T-helper 1 cell treated with Interleukin-12 subunit alpha and Interleukin-12 subunit beta and Interleukin-4 antibody, amounts not matched to agents 30 ng/mL and 1 ng/mL, for 36 hours (primary cell): ENCODE data around the gene PTPRCAP. TPM values are rescaled to one million over a fixed set of nuclear protein-coding genes. Genes with fewer than 3 reads are reported as not detected.
"Not testable (repeated sequence)": the region's sequence is repeated elsewhere in the genome, so short reads cannot be mapped to it uniquely, and the experiment has no call there.

Experiments used
- intact Hi-C: fragments of 100-400 bp; cut with micrococcal nuclease; formaldehyde crosslinking; loops from one replicate; pipeline ENCODE4 v1.15.1; 2024
- total RNA-seq: library from RNA; stranded (reverse); gene quantifications from 2 replicates; pipeline ENCODE4 v1.2.3, GENCODE V29; 2022

The PTPRCAP gene, protein sequence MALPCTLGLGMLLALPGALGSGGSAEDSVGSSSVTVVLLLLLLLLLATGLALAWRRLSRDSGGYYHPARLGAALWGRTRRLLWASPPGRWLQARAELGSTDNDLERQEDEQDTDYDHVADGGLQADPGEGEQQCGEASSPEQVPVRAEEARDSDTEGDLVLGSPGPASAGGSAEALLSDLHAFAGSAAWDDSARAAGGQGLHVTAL
- total RNA-seq: 406 and 428 TPM in 2 replicates

DNA sequence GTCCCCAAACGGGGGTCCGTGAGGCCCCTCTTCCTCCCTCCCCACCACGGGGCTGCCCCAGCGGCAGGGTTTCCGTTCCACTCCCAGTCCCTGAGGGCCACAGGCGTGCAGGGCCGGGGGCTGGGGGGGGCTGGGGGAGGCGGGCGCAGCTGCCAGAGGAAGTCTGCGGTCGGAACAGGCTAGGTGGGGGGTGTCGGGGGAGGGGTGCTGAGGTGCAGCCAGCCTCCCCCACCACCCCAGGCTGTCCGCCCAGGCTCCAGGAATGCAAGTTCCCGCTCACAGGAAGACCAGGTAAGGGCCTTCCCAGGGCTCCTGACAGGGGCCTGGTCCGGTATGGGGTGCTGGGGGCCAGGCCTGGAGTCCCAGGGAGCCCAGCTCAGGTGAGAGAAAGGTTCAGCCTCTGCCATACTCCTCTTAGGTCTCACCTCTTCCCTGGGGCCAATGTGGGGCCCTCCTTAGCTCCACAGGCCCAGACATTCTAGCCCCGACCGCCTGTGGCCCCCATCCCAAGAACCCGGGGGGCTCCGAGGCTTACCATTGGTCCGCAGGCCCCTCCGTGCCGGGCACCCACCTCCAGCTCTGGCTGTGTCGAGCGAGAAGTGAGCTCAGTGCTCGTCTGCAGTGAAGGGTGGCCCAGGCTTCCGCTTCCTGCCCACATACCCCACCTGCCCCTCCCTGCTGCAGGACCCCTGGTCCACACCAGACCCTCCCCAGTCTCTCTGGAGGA lies at the start of gene PTPRCAP:
TSS of gene PTPRCAP (minus strand) at position 601 of the 727 bp plus-strand sequence. CDS start at position 538, 63 bp downstream.
- intact Hi-C loops: loop anchor here (1.0 kb wide), 3 partner anchors 27 to 69 kb away; no protein-coding TSS in a partner anchor

DNA sequence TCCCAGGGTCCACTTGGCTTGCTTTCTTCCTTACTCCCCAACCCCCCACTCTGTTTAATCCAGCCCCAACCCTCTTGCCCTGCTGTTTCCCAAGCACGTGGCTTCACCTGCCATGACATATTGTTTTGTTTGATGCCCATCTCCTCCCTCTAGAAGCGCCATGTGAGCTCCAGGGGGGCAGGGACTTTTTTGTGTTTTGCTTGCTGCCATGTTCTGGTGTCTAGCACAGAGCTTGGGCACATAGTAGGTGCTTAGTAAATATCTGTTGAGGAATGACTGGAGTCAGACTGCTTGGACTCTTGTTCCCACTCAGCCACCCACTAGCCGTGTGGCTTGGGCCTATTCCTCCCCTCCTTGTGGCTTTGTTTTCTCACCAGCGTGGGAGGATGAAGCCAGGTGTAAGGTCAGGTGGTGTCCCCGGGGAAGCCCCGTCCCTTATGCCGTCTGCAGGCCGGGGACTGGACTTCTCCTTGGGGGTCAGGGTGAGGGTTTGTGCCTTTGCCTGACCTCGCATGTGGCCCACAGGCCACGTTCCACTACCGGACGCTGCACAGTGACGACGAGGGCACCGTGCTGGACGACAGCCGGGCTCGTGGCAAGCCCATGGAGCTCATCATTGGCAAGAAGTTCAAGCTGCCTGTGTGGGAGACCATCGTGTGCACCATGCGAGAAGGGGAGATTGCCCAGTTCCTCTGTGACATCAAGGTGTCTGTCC lies 49.2 kb upstream of the PTPRCAP start:
- intact Hi-C loops: loop anchor here (10.0 kb wide), 1 partner anchor 1872 kb away; the partner anchor contains the start of genes MAP3K11 and PCNX3

DNA sequence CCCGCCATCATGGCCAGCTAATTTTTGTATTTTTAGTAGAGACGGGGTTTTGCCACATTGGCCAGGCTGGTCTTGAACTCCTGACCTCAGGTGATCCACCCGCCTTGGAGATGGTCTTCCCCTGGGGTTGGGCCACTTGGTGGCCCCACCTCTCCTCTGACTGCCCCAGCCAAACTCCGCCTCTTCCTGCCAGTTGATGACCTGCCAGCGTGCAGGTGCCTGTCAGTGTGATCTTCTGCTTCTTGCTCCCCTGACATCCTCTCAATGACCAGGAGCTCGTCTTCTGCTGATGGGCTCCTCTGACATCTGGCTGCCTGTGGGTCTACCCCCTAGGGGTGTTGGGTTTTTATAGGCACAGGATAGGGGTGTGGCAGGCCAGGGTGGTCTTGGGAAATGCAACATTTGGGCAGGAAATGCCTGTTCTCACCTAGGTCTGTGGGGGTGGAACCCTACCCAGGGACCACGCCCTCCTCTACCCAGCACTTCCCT lies 48.4 kb upstream of the PTPRCAP start:
- intact Hi-C loops: loop anchor here (2.0 to 10.0 kb wide), 2 partner anchors 47 to 1871 kb away; partner anchors contain the start of genes MAP3K11 and PCNX3

DNA sequence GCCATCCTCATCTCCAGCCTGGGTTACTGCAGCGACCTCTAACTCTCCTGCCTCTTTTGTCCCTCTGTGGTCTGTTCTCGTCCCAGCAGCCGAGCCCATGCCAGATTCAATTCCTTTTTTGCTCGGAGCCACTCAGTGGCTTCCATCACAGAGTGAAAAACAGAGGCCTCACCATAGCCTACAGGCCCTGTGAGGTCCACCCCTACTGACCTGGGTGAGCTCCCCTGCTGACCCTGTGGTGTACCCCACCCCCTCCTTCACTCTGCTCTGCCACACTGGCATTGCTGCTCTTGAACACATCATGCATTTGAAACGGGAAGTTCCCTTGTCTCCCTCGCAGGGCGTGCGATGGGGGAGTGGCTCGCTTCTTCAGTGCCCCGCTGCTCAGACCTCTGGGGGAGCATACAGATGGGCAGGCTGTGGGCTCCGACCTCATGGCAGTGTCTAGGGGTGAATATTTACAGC lies 47.4 kb upstream of the PTPRCAP start:
- intact Hi-C loops: loop anchor here (1.0 to 10.0 kb wide), 7 partner anchors 46 to 1870 kb away; partner anchors contain the start of genes MAP3K11, PCNX3, POLD4 and RPS6KB2

DNA sequence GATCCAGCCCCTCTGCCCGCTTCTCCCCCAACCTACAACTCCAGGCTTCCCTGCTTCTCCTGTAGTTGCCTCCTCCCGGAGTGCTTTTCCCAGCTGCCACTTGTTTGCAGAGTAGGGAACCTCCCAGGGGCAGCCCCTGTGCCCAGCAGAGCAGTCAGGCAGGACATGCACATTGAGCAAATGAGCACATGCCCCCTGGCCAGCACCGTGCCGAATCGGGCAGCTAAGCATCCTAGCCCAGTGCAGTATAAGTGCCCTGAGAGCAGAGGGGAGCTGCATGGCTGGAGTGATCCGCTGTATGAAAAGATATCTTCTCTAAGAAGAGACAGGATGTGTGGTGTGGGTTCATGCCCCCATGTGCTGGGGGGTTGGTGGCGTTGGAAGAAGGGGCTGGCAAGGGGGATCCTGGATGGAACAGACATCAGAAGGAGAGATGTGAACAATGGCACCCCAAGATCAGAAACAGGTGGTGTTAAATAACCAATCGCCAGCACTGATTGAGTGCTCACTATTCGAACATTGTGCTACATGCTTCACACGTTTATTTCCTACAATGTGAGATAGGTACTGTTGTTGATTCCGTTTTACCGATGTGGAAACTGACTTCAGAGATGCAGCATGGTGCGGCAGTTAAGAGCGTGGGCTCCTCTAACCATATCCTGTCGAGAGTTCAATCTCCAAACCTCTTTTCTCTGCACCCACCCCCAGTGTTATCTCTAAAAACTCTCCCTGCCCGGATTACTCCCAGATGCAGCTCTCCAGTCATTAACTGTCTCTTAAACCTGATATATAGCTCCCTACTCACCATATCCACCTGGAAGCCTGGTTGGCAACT lies 46.6 kb upstream of the PTPRCAP start:
- intact Hi-C loops: loop anchor here (1.0 to 10.0 kb wide), 12 partner anchors 20 to 1869 kb away; partner anchors contain the start of genes CDK2AP2, MAP3K11, NDUFV1 and PCNX3

DNA sequence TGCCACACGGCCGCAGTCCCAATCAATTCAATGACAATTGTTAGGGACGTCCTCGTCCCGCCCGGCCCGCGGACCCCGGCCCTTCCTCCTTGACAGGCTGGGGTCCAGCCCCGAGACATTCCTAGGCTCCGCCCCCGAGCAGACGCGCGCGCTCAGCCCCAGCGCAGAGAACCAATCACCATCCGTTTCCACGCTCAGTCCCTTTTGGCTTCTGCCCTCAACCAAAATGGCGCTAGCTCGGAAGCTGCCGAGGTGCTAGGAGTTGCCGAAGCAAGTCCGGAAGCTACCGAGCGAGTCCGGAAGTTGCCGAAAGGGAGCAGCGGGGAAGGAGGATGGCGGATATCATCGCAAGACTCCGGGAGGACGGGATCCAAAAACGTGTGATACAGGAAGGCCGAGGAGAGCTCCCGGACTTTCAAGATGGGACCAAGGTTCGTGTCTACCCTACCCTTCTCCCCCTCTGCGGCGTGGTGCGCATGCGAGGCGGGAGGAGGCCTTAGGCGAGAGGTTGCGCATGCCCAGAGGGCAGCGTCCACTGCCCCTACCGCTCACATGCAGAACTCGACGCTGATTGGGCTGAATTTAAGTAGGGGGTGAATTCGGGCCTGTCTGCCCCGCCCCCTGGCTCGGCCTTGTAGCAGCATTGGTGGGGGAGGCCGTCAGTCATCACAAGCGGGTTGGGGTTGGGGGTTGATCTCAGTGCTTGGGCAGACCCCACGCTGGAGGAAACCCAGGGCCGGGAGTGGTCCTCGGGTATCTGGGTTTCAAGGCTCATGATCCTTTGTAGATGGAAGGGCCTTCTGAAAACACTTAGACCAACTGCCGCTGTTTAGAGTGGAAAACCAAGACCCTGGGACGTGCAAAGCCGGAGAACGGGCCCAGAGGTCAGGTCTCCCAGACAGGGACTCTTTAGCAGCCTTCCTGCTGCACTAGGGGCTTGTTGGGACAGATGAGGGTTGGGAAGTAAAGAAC lies 45.6 kb upstream of the PTPRCAP start, which contains the start of gene AIP:
TSS of gene AIP (plus strand) at position 200 of the 972 bp plus-strand sequence. CDS start at position 333, 133 bp downstream.
- intact Hi-C loops: loop anchor here (1.0 to 10.0 kb wide), 8 partner anchors 14 to 1868 kb away; partner anchors contain the start of genes CDK2AP2, MAP3K11, NDUFV1 and PCNX3

DNA sequence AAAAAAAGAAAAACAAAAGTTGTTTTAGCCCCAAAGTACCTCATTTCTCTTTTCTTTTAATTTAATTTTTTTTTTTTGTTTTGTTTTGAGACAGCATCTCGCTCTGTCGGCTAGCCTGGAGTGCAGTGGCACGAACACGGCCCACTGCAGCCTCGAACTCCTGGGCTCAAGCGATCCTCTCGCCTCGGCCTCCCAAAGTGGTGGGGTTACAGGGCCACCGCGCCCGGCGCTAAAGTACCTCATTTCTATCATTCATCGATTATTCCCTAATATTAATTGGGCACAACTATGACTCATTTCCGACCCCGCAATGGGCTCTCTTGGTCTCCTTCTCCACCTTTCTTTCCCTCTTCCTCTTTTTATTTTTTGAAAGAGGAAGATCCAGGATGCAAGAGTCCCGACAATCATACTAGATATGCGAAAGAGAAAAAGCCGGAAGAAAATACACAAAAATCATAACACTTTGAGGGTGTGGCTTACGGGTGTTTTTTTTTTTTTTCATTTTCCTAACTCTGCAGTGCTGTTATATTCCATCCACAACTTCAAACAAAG lies 44.9 kb upstream of the PTPRCAP start:
- intact Hi-C loops: loop anchor here (1.0 to 10.0 kb wide), 3 partner anchors 13 to 1868 kb away; partner anchors contain the start of genes MAP3K11, PCNX3 and TMEM134

DNA sequence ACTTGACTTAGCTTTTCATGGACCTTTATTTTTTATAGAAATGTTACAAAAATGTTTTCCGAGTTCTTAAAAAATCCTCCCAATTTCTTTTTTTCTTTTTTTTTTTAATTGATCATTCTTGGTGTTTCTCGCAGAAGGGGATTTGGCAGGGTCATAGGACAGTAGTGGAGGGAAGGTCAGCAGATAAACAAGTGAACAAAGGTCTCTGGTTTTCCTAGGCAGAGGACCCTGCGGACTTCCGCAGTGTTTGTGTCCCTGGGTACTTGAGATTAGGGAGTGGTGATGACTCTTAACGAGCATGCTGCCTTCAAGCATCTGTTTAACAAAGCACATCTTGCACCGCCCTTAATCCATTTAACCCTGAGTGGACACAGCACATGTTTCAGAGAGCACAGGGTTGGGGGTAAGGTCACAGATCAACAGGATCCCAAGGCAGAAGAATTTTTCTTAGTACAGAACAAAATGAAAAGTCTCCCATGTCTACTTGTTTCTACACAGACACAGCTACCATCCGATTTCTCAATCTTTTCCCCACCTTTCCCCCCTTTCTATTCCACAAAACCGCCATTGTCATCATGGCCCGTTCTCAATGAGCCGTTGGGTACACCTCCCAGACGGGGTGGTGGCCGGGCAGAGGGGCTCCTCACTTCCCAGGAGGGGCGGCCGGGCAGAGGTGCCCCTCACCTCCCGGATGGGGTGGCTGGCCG lies 40.0 kb upstream of the PTPRCAP start:
- intact Hi-C loops: not testable (repeated sequence)

DNA sequence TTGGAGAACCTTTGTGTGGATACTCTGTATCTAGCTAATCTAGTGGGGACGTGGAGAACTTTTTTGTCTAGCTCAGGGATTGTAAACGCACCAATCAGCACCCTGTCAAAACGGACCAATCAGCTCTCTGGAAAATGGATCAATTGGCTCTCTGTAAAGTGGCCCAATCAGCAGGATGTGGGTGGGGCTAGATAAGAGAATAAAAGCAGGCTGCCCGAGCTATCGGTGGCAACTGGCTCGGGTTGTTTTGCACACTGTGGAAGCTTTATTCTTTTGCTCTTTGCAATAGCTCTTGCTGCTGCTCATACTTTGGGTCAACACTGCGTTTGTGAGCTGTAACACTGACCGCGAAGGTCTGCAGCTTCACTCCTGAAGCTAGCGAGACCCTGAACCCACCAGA lies 39.2 kb upstream of the PTPRCAP start:
- intact Hi-C loops: not testable (repeated sequence)

DNA sequence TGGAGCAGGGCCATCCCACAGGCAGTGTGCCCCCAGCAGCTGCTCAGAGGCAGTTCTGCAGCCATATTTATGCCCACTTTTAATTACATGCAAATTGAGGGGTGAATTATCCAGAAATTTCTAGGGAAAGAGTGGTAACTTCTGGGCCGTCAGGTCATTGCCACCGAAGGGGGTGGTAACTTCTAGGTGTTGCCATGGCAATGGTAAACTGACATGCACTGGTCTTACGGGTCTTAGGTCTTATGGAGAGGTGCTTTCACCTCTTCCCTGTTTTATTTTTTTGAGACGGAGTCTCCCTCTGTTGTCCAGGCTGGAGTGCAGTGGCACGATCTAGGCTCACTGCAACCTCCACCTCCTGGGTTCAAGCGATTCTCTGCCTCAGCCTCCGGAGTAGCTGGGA lies 35.4 kb upstream of the PTPRCAP start:
- intact Hi-C loops: no loop called here

DNA sequence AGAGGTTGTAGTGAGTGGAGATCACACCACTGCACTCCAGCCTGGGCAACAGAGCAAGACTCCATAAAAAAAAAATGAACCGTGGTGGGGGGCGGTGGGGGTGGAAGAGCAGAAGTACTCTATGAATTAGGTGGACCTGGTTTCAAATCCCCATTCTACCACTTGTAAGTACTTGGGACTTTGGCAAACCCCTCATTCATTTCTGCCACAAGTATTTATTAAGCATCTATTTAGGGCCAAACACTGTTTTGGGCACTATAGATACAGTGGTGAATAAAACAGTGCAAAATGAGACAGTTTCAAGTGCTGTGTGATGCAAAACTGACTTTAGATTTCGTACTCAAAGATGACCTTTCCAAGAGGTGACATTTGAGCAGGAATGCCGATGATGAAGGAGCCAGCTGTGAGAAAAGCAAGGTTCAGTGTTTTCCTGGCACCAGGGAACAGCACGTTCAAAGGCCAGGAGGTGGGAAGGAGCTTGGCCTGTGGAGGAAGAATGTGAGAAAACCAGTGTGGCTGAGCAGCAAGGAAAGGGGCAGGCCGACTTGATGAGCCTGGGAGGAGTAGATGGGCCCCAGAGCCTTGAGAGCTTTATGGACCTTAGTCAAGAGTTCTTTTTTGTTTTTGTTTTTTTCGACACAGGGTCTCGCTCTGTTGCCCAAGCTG lies 33.0 kb upstream of the PTPRCAP start:
- intact Hi-C loops: no loop called here

DNA sequence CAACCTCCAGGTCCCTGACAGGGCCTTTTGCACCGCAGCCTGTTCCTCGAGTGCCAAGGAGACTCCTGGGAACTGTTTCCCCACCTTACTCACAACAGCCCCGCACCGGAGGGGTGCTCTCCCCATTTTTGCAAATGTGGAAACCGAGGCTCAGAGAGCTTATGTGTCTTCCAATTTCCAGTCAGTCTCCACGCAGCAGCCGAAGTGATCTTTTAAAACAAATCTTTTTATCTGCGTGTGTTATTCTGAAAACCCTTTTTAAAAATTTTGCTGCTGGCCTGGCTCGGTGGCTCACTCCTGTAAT lies 32.0 kb upstream of the PTPRCAP start:
- intact Hi-C loops: loop anchor here (1.0 kb wide), 8 partner anchors 13 to 137 kb away; partner anchors contain the start of genes NDUFV1, POLD4, PPP1CA and RPS6KB2

DNA sequence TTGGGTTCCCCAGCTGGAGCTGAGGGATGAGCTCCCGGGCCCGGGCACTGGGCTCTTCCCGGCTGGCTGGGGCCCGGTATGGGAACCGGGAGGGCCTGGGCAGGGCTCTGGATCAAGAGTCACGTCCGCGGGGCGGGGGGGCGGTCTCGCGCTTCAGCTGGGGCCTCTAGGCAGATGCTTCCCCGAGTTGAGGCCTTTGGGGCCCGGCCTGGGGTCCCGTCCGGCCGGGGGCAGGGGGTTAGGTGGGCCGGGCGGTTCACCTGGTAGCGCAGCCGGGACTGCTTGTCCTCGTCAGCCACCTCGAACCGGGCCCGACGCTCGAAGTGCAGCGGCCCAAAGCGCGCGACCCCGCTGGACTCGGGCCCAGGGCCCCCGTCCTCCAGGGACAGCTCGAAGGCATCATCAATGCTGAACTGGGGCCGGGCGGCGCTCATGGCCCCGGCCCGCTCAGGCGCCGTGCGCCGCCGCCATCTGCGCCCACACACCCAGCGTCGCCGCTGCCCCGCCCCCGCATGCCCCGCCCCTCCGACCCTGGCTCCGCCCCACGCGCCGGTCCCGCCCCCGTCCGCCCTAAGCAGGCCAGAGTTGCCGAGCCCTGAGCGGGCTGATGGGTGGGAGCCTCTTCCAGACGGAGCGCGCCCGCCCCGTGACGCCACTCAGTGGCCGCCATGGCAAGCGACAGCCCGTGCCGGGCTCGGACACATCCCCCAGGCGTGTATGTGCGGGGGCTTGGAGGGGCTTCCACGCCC lies 31.5 kb upstream of the PTPRCAP start, which contains the start of gene TMEM134:
TSS of gene TMEM134 (minus strand) at position 493 of the 749 bp plus-strand sequence. CDS start at position 434, 59 bp downstream.
- intact Hi-C loops: loop anchor here (1.0 kb wide), 8 partner anchors 13 to 137 kb away; partner anchors contain the start of genes NDUFV1, POLD4, PPP1CA and RPS6KB2

DNA sequence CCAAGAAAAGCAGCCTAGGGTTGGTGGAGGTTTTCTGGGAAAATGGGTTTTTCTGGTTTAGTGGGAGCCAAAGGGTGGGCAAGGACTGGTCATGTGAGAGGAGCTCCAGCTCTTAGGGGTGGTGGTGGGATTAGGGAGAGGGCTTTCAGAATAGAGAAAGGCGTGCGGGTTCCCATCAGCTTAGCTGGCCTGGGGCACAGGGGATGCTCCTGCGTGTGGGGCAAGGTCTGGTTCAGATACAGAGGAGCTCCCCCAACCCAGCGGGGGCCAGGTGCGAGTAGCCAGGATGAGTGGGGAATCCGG lies 30.9 kb upstream of the PTPRCAP start:
- intact Hi-C loops: no loop called here

DNA sequence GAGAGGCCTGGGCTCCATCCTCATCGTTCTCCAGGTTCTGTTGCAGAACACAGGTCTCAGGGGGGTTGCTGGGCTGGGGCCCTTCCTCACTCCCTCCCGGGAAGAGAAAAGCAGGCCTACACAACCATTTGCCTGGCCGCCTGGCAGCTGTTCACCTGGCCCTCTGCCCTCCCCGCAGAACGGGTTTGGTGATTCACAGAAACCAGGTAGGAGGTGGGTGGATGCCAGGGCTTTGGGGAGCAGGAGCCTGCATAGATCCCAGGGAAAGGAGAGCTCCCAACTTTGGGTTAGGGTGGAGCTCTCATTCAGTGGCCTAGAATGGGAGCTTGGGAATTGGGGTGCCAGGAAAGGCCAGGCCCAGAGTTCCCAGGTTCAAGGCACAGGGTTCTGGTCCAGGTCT lies 30.6 kb upstream of the PTPRCAP start:
- intact Hi-C loops: no loop called here

DNA sequence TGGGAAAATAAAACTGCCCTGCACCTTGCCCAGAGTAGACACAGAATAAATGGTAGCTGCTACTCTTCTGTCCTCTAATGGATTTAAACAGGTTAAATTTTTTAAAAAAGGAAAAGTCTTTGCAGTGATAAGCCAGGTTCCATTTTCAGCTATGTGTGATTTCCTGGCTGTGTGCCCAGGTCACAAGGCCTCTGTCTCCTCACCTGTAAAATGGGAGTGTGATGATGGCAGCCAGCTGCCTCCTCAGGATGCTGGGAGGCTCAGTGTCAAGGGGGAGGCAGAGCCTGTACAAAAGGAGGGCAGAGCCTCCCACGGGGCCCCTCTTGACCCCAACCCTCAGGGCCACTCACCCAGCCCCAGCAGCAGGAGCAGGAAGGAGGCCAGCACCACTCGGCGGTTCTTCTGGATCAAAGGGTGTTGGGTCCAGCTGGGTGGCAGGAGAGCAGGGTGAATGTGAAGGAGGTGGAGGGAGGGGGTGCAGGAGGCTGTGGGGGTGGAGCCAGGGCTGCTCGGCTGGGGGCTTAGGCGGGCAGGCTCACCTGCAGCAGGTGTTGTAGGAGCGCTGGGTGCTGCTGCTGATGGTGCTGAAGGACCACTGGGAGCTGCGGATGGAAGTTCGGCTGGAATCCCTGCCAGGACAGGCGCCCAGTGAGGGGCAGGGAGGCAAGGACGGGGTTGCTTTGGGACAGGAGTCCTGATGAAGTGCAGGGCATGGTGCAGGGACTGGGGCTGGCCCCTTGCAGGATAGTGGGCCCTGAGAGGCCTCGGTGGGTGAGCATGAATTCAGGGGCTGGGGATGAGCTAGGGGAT lies 29.7 kb upstream of the PTPRCAP start:
- intact Hi-C loops: no loop called here
